T-helper 1 cell treated with Interleukin-12 subunit alpha and Interleukin-12 subunit beta and Interleukin-4 antibody, amounts not matched to agents 30 μg/mL and 1 μg/mL, for 36 hours (primary cell): ENCODE measurements around the gene DCLK1.
"Not testable (repeated sequence)": the region's sequence is repeated elsewhere in the genome, so short reads cannot be mapped to it uniquely, and the experiment has no call there.

ENCODE experiments used
- H3K27ac Mint-ChIP-seq: one replicate; pipeline ENCODE4 v1.8.0; 2021; ENCODE audit warnings: mild to moderate bottlenecking, mixed read lengths
- H3K27me3 Mint-ChIP-seq: one replicate; pipeline ENCODE4 v1.8.0; 2021; ENCODE audit warnings: low read depth, mixed read lengths
- H3K36me3 Mint-ChIP-seq: one replicate; pipeline ENCODE4 v1.8.0; 2021; ENCODE audit warnings: low read depth, mixed read lengths
- H3K4me1 Mint-ChIP-seq: one replicate; pipeline ENCODE4 v1.8.0; 2021; ENCODE audit warnings: low read depth, mixed read lengths
- H3K4me3 Mint-ChIP-seq: one replicate; pipeline ENCODE4 v1.8.0; 2021; ENCODE audit warnings: mild to moderate bottlenecking, moderate library complexity, mixed read lengths
- H3K9me3 Mint-ChIP-seq: one replicate; pipeline ENCODE4 v1.8.0; 2021; ENCODE audit warnings: mixed read lengths

DCLK1 gene

DNA sequence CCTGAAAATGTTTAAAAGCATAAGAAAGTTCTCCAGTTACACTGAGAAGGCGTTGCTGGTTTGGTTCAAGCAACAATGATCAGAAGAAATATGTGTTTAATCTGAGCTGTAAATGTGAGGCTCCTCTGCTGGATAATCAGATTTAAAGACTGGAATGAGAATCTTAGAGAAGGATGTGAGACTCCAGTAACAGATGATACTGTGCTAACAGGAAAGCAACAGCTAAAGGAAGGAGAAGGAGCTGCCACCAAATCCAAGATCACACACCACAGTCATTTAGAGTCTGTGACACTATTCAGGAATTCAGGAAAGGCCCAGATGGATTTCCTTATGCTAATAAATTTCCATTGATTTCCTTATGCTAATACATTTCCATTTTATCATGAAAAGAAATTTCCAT lies 16.9 kb downstream of the DCLK1 start:
- Mint-ChIP-seq H3K36me3 (no peaks in the 10 kb centered on the region), H3K4me1 (no peaks in the 10 kb centered on the region), H3K27me3 (no peaks in the 10 kb centered on the region), H3K9me3 (peaks cover 4% of the 10 kb centered on the region), H3K27ac (no peak overlapping the region), H3K4me3 (no peak overlapping the region)

DNA sequence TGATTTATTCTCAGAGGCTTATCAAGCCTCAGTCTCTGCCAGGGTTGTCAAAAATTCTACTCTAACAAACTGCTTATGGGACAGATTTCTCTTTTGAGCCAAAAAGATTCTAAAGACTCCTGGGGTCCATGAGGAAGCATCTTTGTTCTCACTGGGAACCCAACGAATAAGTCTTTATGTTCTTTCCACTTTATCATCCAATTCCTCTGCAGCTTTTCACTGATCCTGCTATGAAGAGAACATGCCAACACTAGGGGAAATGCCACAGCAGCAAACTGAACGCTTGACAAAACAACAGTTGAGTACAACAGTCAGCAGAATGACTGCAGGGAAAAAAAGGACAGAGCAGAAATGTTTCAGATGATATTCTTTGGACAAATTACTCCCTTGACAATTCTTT lies 22.2 kb downstream of the DCLK1 start:
- H3K36me3 Mint-ChIP-seq = no peaks in the 10 kb centered on the region
- no peak overlapping the region for H3K27ac Mint-ChIP-seq
- H3K4me3 Mint-ChIP-seq = no peak overlapping the region
- H3K27me3 Mint-ChIP-seq = no peaks in the 10 kb centered on the region
- no peaks in the 10 kb centered on the region for H3K4me1 Mint-ChIP-seq
- peaks cover 13% of the 10 kb centered on the region for H3K9me3 Mint-ChIP-seq

DNA sequence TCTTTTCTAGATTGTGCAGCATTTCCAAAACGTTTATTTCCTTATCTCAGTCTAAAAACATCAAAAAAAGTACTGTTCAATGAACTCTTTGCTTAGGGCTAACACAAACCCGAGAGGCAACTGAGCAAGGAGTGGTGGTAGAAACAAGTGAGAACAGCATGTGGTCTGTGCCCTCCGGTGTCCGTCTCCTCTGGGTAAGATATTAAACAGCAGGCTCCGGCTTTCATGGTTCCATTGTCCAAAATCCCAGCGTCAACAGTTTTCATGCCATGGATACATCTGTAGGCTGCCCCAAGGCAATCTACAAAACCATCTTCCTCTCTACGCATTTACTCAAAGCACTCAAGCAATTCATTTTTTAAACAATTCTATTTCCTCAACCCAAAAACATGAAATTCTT lies 22.8 kb downstream of the DCLK1 start:
- Mint-ChIP-seq H3K4me1 (no peaks in the 10 kb centered on the region), H3K9me3 (peaks cover 13% of the 10 kb centered on the region), H3K4me3 (no peak overlapping the region), H3K36me3 (no peaks in the 10 kb centered on the region), H3K27me3 (no peaks in the 10 kb centered on the region), H3K27ac (no peak overlapping the region)

DNA sequence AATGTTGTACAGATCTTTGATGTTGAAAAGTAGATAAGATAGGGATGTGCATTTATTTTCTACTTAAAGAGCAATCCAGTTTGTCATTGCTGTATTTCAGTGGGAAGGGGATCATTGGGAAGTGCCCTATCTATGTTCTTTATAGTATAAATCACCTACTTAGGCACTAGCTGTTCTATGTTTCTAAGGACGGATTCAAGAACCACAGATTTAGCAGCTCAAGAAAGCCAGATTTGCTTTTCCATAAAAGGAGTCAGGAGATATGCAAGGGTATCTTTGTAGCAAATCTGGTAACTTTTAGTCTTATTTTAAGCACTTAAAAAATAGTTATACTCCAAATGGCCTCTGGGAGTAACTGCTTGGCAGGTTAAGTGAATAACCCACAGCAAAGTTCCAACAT lies 23.7 kb downstream of the DCLK1 start:
- no peak overlapping the region for H3K27ac Mint-ChIP-seq

DNA sequence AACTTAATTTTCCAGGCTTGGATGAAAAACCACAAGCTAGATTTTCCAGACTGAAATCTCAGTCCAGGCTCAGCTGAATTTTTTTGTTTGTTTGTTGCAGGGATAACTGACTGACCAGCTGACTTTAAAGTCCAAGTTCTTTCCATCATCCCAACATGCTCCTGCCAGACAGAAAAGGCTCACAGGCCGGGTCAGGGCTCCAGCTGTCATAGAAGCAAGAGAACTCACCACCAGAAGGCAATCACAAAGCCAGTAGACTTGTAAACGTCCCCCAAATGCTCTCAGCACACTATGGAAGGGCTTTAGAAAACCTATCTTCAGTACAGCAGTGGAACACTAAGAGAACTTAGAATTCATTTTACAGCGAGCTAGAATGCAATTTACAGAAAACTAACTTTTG lies 25.5 kb downstream of the DCLK1 start:
- H3K4me1 Mint-ChIP-seq = no peaks in the 10 kb centered on the region

More for the DNA sequence above, 23.7 kb downstream of the DCLK1 start:
- H3K9me3 Mint-ChIP-seq = peaks cover 13% of the 10 kb centered on the region
- no peaks in the 10 kb centered on the region for H3K36me3 Mint-ChIP-seq
- H3K4me1 Mint-ChIP-seq = no peaks in the 10 kb centered on the region
- H3K27me3 Mint-ChIP-seq = no peaks in the 10 kb centered on the region
- H3K4me3 Mint-ChIP-seq = no peak overlapping the region

DNA sequence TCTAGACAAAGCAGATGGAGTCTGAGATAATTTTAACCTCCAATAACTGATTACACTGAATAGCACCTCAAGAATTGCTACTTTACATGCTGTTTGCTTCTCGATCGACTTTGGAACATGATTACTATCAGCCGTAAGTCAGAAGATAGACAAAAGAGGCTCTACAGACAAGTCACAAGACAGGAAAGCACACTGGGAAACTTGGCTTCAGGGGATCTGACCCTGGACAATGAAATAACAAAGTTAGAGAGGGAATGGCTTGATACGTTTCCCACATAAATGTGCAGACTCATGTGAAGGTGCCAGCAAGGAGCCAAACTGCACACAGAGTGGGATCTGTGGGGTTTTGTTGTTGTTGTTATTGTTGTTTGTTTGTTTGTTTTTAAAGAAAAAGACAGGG lies 28.5 kb downstream of the DCLK1 start:
- Mint-ChIP-seq H3K4me1 (no peaks in the 10 kb centered on the region), H3K9me3 (no peaks in the 10 kb centered on the region), H3K27ac (no peak overlapping the region), H3K36me3 (no peaks in the 10 kb centered on the region), H3K4me3 (no peak overlapping the region), H3K27me3 (no peaks in the 10 kb centered on the region)

More for the DNA sequence above, 25.5 kb downstream of the DCLK1 start:
- H3K36me3 Mint-ChIP-seq = no peaks in the 10 kb centered on the region
- no peak overlapping the region for H3K4me3 Mint-ChIP-seq
- no peaks in the 10 kb centered on the region for H3K27me3 Mint-ChIP-seq
- no peak overlapping the region for H3K27ac Mint-ChIP-seq
- H3K9me3 Mint-ChIP-seq = peaks cover 9% of the 10 kb centered on the region

DNA sequence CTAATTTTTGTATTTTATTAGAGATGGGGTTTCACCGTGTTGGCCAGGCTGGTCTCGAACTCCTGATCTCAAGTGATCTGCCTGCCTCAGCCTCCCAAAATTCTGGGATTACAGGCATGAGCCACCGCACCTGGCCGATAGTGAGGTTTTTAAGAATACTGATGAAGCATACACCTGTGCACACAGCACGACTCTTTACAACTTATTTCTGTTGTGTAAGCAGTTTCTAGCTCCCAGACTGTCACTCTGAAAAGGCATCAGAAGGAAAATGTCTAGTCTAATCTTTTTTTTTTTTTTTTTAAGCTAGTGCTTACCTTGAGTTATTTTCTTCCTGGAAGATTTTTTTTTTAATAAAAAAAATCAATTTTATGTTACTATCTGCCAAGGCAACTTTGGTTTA lies 29.3 kb downstream of the DCLK1 start:
- not testable (repeated sequence) for H3K36me3 Mint-ChIP-seq, H3K27ac Mint-ChIP-seq, H3K27me3 Mint-ChIP-seq, H3K4me3 Mint-ChIP-seq, H3K4me1 Mint-ChIP-seq, H3K9me3 Mint-ChIP-seq

DNA sequence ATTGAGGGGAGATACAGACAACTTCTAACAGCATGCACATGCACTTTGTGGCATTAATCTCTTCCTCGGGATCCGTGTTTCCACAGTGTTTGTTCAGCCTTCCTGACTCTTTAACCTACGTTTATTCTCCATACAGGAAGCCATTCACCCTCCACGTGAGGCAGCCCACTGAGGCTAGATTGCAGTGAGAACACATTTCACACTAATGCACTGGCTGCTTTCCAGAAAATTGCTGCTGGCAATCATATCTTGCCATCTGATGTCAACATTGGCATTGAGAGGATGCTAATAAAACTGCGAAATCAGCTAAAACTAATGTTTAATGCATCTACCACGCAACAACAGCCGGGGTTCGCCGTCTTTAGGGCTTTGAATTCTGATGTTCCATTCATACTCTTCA lies 30.0 kb downstream of the DCLK1 start:
- Mint-ChIP-seq H3K27ac (no peak overlapping the region), H3K9me3 (no peaks in the 10 kb centered on the region), H3K4me3 (no peak overlapping the region), H3K36me3 (no peaks in the 10 kb centered on the region), H3K27me3 (no peaks in the 10 kb centered on the region), H3K4me1 (no peaks in the 10 kb centered on the region)

DNA sequence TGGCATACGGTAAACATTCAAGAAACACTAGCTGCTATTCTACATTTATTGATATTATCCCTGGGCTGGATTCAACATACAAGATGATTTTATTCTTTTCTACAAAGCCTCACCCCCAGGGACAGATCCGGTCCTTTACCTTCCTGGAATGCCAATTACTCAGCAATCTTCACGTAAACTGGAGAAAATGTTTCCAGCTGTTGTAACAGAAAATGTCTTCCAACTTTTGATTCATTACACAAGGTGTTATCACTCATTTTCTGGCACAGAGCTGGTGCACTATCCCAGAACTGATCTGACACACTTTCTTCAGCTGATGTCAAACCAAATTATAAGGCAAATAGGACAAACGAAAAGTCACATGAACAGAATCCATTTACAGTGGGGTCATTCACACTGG lies 33.1 kb downstream of the DCLK1 start:
- no peak overlapping the region for H3K4me3 Mint-ChIP-seq
- H3K36me3 Mint-ChIP-seq = no peaks in the 10 kb centered on the region
- H3K9me3 Mint-ChIP-seq = no peaks in the 10 kb centered on the region
- no peaks in the 10 kb centered on the region for H3K4me1 Mint-ChIP-seq
- no peaks in the 10 kb centered on the region for H3K27me3 Mint-ChIP-seq
- no peak overlapping the region for H3K27ac Mint-ChIP-seq

DNA sequence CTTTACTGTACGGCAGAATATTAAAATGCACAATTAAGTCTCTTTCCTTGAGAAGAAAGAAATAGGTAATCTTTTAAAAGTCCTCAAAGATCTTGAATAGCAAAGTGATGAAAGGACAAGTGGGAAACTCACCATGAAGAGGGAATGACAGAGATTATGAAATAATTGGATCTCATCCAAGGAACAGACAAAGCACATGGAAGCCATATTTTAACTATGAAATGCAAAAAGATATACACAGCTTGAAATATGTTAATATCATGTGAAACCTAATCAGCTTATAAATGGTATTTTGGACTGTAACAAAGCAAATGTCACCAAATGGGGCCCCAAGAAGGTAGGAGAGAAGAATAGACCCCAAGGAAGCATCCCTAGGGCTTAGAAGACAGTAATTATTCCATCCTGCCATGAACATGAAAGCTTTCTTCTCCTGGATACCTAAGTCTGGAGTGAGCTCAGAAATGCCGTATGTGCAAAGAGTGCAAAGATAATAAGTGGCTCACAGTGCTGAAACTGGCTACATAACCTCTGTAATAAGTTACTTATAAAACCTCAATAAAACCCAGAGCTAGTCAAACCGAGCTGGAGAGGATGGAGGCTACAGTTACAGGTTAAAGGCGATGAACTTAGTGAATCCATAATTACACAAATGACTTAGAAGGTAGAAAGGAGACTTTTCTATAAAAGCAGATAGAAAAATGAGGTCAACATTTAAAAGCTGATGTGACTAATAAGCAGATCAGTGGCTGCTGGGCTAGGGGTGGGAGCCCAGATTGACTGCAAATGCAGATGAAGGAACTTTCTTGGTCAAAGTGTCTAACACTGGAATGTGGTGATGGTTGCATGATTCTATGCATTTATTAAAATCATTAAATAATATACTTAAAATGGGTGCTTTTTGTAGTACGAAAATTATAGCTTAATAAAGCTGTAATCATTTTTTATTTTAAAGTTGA lies 34.4 kb downstream of the DCLK1 start:
- Mint-ChIP-seq H3K4me1 (no peaks in the 10 kb centered on the region), H3K4me3 (no peak overlapping the region), H3K36me3 (no peaks in the 10 kb centered on the region), H3K27me3 (no peaks in the 10 kb centered on the region), H3K9me3 (peaks cover 3% of the 10 kb centered on the region), H3K27ac (no peak overlapping the region)

DNA sequence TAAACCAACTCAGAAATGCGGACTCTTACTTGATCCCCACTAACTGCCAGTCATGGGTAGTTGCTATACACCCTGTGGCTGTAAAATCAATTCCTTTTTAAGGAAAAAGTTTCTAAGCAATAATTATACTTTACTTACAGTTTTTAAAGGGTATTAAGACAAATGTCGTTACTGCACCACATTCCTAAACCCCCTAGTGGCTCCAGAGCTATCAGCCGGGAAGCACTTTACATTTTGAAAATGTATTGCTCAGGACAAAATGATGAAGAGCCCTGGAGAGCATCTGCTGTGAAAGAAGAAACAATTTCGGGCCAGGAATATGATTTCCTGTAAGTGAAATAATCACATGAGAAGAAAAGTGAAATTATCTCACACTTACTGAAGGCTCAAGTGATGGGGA lies 36.7 kb downstream of the DCLK1 start:
- Mint-ChIP-seq H3K4me3 (no peak overlapping the region), H3K27me3 (no peaks in the 10 kb centered on the region), H3K9me3 (peaks cover 8% of the 10 kb centered on the region), H3K4me1 (no peaks in the 10 kb centered on the region), H3K27ac (no peak overlapping the region), H3K36me3 (no peaks in the 10 kb centered on the region)

DNA sequence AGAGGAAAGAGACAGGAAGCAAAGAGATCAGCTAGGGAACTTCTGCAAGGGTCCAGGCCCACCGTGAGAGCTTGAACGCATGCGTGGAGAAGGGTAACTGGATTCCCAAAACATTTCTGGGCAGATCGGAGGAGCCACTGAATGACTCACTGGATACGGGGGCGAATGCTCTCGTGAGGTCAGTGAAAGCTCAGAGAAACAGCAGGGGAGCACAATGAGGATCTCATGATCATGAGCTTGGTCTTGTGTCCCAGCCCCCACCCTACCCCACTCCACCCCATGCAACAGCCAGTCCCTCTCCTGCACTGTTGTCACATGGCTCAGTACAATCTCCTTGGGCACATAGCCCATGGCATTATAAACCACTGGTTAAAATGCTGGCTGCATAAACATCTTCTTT lies 40.6 kb downstream of the DCLK1 start:
- Mint-ChIP-seq H3K9me3 (peaks cover 12% of the 10 kb centered on the region), H3K36me3 (no peaks in the 10 kb centered on the region)

DNA sequence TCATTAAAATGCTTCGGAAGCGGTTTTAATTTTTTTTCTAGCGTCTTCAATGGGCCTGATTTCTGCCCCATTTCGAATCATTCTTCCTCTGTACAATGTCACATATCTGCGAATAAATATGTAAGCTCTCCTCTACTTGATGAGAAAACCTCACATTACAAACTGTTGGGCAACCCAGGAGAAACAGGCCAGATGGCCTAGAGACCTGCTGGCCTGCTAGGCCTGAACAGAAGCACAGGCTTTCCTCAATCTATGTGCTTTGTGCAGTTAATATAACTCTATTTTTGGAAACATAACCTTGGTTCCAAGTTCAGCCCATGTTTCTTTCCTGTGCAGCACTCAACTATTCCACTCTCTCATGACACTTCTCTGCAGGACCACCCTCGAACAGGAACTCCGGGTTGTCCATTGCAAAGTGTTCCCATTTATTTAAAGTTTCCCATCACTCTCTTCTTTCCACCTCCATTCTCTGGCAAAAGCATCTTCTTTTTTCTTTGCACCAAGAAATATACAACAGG lies 42.0 kb downstream of the DCLK1 start:
- peaks cover 12% of the 10 kb centered on the region for H3K9me3 Mint-ChIP-seq

More for the DNA sequence above, 40.6 kb downstream of the DCLK1 start:
- Mint-ChIP-seq H3K4me1 (no peaks in the 10 kb centered on the region), H3K27ac (no peak overlapping the region), H3K4me3 (no peak overlapping the region), H3K27me3 (no peaks in the 10 kb centered on the region)

DNA sequence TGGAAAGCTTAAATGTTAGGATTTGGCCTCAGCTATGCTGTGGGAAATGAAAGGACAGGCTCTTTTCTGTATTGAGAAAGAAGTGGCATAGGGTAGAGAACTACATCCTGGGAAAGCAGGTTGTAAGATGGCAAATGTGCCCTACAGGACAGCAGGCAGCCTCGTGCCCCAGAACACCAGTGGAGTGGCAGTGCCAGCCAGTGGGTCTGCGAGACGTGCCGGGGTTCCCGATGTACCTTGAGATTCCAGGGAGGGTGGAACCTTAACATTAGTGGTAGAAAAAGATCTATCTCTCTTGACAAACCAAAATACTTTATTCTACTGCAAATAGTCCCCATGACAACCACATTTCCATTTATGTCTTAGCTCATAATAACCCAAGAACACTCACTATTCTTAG lies 42.7 kb downstream of the DCLK1 start:
- Mint-ChIP-seq H3K27me3 (no peaks in the 10 kb centered on the region), H3K4me1 (no peaks in the 10 kb centered on the region), H3K27ac (no peak overlapping the region), H3K9me3 (peaks cover 12% of the 10 kb centered on the region), H3K36me3 (no peaks in the 10 kb centered on the region), H3K4me3 (no peak overlapping the region)

More for the DNA sequence above, 42.0 kb downstream of the DCLK1 start:
- Mint-ChIP-seq H3K36me3 (no peaks in the 10 kb centered on the region), H3K27ac (no peak overlapping the region), H3K27me3 (no peaks in the 10 kb centered on the region), H3K4me1 (no peaks in the 10 kb centered on the region), H3K4me3 (no peak overlapping the region)

DNA sequence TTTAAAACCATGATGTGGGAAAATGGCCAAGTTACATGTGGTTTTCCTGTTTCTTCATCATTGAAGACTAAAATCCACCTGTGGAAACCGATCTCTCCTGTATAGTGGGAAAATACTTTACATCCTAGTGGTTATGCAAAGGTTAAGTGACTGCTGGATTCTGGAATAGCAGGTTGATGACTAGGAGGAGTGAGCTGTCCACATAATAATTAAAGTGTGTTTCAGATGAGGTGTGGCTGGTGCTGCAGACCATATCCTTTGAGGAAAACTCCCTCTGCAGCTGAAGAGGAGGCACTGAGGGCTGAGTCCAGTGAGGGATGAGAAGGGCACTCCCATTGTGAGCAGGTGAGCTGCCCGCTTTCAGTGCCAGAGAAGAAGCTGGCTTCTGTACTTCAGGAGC lies 43.2 kb downstream of the DCLK1 start:
- H3K4me3 Mint-ChIP-seq = no peak overlapping the region
- H3K27ac Mint-ChIP-seq = no peak overlapping the region
- no peaks in the 10 kb centered on the region for H3K4me1 Mint-ChIP-seq
- H3K9me3 Mint-ChIP-seq = peaks cover 12% of the 10 kb centered on the region
- H3K27me3 Mint-ChIP-seq = no peaks in the 10 kb centered on the region
- no peaks in the 10 kb centered on the region for H3K36me3 Mint-ChIP-seq
